ENCODE results near the gene JPH3.

Gene JPH3

GRCh38 chr16:87586201-87586782 is 16.0 kb upstream of the JPH3 start:
- TF ChIP-seq CTCF (IDR thresholded peaks at IDR 0.05; ENCODE audit: control extremely low read depth, extremely low read depth, low read depth, missing control alignments) = no peak
- ChIA-PET CTCF (interaction anchor here (1.0 to 1.8 kb wide), 3 partner anchors 9 to 182 kb away, joined by 3 read pairs; no protein-coding TSS in a partner anchor), POLR2A (no interaction called here)
- no peak for DNase-seq (ENCODE audit: extremely low spot score)

- TF ChIP-seq CTCF (IDR thresholded peaks at IDR 0.05; ENCODE audit: control extremely low read depth, extremely low read depth, low read depth, missing control alignments) = no peak
- ChIA-PET CTCF (interaction anchor here (0.9 to 1.8 kb wide), 4 partner anchors 9 to 181 kb away, joined by 3 read pairs; no protein-coding TSS in a partner anchor), POLR2A (no interaction called here)
- no peak for DNase-seq (ENCODE audit: extremely low spot score)
Measured at GRCh38 chr16:87587636-87588035, 14.7 kb upstream of the JPH3 start.

- DNase-seq (ENCODE audit: extremely low spot score) = no peak
- ChIA-PET POLR2A (no interaction called here), CTCF (no interaction called here)
- no peak for TF ChIP-seq CTCF (IDR thresholded peaks at IDR 0.05; ENCODE audit: control extremely low read depth, extremely low read depth, low read depth, missing control alignments)
Measured at GRCh38 chr16:87592018-87592712, 10.1 kb upstream of the JPH3 start.

GRCh38 chr16:87593710-87594258 is 8.5 kb upstream of the JPH3 start:
- POLR2A ChIA-PET = no interaction called here
- no peak for TF ChIP-seq CTCF (IDR thresholded peaks at IDR 0.05; ENCODE audit: control extremely low read depth, extremely low read depth, low read depth, missing control alignments)
- CTCF ChIA-PET = no interaction called here
- no peak for DNase-seq (ENCODE audit: extremely low spot score)

GRCh38 chr16:87595712-87596111 is 6.6 kb upstream of the JPH3 start:
- ChIA-PET POLR2A (no interaction called here), CTCF (interaction anchor here (1.3 kb wide), 2 partner anchors 12 to 174 kb away, joined by 3 read pairs; no protein-coding TSS in a partner anchor)
- TF ChIP-seq CTCF (IDR thresholded peaks at IDR 0.05; ENCODE audit: control extremely low read depth, extremely low read depth, low read depth, missing control alignments) = no peak
- DNase-seq (ENCODE audit: extremely low spot score) = no peak

- ChIA-PET POLR2A (no interaction called here), CTCF (interaction anchor here (1.0 kb wide), 1 partner anchor 10 kb away, joined by 3 read pairs; no protein-coding TSS in a partner anchor)
- no peak for TF ChIP-seq CTCF (IDR thresholded peaks at IDR 0.05; ENCODE audit: control extremely low read depth, extremely low read depth, low read depth, missing control alignments)
- no peak for DNase-seq (ENCODE audit: extremely low spot score)
Measured at GRCh38 chr16:87597324-87597830, 4.9 kb upstream of the JPH3 start.
